ENCODE measurements around the gene KRTAP6-2. TPM values are rescaled to one million over a fixed set of nuclear protein-coding genes. Genes with fewer than 3 reads are reported as not detected.

The KRTAP6-2 gene
- total and polyA plus RNA-seq, 10 of the 15 experiments (the other 5 are each of a cell fraction or from before 2014, with no cell fraction given) = not detected

DNA sequence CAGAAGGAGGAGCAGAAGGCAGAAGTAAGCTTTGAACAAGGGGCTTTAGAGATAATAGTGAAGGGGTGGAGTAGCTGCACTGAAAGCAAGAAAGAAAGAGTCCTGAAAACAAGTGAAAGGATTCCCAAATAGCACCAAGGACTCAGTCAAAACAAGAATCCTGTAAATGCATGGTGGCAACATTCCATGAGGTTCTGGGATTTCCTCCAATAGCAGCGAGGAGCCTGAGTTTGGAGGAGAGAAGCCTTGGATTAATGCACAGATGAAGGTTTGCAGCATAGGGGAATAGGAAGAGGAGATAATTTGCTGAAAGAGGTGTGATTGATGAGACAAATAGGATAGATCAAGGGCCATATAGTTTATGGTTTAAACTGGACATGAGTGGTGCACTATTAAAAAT, 19.4 kb downstream of the KRTAP6-2 start:
- POLR2A ChIA-PET = no interaction called here
- intact Hi-C loops (cut with micrococcal nuclease; ENCODE audit: unreplicated experiment) = no loop called here
- Histone ChIP-seq H3K4me3 (no peak overlapping the region), H3K27ac (ENCODE audit: control insufficient read depth, insufficient read depth) (no peak overlapping the region), H3K9me3 (replicated peaks; ENCODE audit: control insufficient read depth, insufficient read depth, low read length) (no peaks in the 10 kb centered on the region), H2AFZ (ENCODE audit: control insufficient read depth, low read depth, low read length) (no peak overlapping the region), H3K9ac (ENCODE audit: control insufficient read depth, insufficient read depth, low read length) (no peak overlapping the region), H3K79me2 (ENCODE audit: control insufficient read depth, insufficient read depth, low read length) (no peaks in the 10 kb centered on the region), H3K4me2 (ENCODE audit: control insufficient read depth, insufficient read depth) (no peak overlapping the region), H3K27me3 (replicated peaks in 1 of 2; ENCODE audit: control insufficient read depth in 2 of 2, insufficient read depth in 2 of 2, low read length in 1 of 2) (no peaks in the 10 kb centered on the region), H3K36me3 (ENCODE audit: control insufficient read depth in 2 of 2, insufficient read depth in 2 of 2, low read length in 1 of 2) (no peaks in the 10 kb centered on the region), H4K20me1 (ENCODE audit: control insufficient read depth, insufficient read depth) (no peaks in the 10 kb centered on the region), H3K4me1 (ENCODE audit: control insufficient read depth, insufficient read depth, low read length) (no peaks in the 10 kb centered on the region)
- FAIRE-seq (no peak), ATAC-seq (no peak), DNase-seq (ENCODE audit: low read depth, low spot score) (no peak)
- no TSS peak for BruUV-seq (replicated peaks)
- in situ Hi-C loops (cut with MboI) = no loop called here
- SMC1A ChIA-PET (ENCODE audit: uncharacterized antibody, unreplicated experiment) = no interaction called here
- 0% methylated on average over 1 of the region's 1 CpG for WGBS (ENCODE audit: insufficient coverage, insufficient replicate concordance, low lambda C conversion rate, missing lambda C conversion rate)
- TF ChIP-seq SKIL (IDR thresholded peaks at IDR 0.05; ENCODE audit: low read depth, poor library complexity, severe bottlenecking) (no peak), HDGF (IDR thresholded peaks at IDR 0.05) (no peak), IRF4 (IDR thresholded peaks at IDR 0.05; ENCODE audit: low read depth, low read length) (no peak), IKZF2 (IDR thresholded peaks at IDR 0.05) (no peak), NFYB (IDR thresholded peaks at IDR 0.05; ENCODE audit: insufficient read depth, low read depth, low read length) (no peak), SMC3 (IDR thresholded peaks at IDR 0.05; ENCODE audit: borderline replicate concordance, low read length) (no peak), RELA (IDR thresholded peaks at IDR 0.05; ENCODE audit: borderline replicate concordance, partially characterized antibody) (no peak), SPI1 (IDR thresholded peaks at IDR 0.05; ENCODE audit: borderline replicate concordance, insufficient read depth, low read depth, low read length) (no peak), TARDBP (IDR thresholded peaks at IDR 0.05; ENCODE audit: borderline replicate concordance) (no peak), MAX (IDR thresholded peaks at IDR 0.05; ENCODE audit: low read depth, low read length) (no peak), NRF1 (conservative IDR thresholded peaks at IDR 0.05; ENCODE audit: low read depth, low read length) (no peak)
- TF ChIP-seq, protein P1, sequence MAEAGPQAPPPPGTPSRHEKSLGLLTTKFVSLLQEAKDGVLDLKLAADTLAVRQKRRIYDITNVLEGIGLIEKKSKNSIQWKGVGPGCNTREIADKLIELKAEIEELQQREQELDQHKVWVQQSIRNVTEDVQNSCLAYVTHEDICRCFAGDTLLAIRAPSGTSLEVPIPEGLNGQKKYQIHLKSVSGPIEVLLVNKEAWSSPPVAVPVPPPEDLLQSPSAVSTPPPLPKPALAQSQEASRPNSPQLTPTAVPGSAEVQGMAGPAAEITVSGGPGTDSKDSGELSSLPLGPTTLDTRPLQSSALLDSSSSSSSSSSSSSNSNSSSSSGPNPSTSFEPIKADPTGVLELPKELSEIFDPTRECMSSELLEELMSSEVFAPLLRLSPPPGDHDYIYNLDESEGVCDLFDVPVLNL (IDR thresholded peaks at IDR 0.05; ENCODE audit: low read depth, low read length) = no peak
- TF ChIP-seq, protein P2, sequence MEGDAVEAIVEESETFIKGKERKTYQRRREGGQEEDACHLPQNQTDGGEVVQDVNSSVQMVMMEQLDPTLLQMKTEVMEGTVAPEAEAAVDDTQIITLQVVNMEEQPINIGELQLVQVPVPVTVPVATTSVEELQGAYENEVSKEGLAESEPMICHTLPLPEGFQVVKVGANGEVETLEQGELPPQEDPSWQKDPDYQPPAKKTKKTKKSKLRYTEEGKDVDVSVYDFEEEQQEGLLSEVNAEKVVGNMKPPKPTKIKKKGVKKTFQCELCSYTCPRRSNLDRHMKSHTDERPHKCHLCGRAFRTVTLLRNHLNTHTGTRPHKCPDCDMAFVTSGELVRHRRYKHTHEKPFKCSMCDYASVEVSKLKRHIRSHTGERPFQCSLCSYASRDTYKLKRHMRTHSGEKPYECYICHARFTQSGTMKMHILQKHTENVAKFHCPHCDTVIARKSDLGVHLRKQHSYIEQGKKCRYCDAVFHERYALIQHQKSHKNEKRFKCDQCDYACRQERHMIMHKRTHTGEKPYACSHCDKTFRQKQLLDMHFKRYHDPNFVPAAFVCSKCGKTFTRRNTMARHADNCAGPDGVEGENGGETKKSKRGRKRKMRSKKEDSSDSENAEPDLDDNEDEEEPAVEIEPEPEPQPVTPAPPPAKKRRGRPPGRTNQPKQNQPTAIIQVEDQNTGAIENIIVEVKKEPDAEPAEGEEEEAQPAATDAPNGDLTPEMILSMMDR (IDR thresholded peaks at IDR 0.05 in 2 of 3, conservative IDR thresholded peaks at IDR 0.05 in 1 of 3; ENCODE audit: control insufficient read depth in 2 of 3, extremely low read depth in 1 of 3, insufficient read depth in 1 of 3, low read depth in 3 of 3, low read length in 3 of 3) = no peak
- TF ChIP-seq, protein P3, sequence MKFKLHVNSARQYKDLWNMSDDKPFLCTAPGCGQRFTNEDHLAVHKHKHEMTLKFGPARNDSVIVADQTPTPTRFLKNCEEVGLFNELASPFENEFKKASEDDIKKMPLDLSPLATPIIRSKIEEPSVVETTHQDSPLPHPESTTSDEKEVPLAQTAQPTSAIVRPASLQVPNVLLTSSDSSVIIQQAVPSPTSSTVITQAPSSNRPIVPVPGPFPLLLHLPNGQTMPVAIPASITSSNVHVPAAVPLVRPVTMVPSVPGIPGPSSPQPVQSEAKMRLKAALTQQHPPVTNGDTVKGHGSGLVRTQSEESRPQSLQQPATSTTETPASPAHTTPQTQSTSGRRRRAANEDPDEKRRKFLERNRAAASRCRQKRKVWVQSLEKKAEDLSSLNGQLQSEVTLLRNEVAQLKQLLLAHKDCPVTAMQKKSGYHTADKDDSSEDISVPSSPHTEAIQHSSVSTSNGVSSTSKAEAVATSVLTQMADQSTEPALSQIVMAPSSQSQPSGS (IDR thresholded peaks at IDR 0.05; ENCODE audit: low read length) = no peak
- TF ChIP-seq, protein P4, sequence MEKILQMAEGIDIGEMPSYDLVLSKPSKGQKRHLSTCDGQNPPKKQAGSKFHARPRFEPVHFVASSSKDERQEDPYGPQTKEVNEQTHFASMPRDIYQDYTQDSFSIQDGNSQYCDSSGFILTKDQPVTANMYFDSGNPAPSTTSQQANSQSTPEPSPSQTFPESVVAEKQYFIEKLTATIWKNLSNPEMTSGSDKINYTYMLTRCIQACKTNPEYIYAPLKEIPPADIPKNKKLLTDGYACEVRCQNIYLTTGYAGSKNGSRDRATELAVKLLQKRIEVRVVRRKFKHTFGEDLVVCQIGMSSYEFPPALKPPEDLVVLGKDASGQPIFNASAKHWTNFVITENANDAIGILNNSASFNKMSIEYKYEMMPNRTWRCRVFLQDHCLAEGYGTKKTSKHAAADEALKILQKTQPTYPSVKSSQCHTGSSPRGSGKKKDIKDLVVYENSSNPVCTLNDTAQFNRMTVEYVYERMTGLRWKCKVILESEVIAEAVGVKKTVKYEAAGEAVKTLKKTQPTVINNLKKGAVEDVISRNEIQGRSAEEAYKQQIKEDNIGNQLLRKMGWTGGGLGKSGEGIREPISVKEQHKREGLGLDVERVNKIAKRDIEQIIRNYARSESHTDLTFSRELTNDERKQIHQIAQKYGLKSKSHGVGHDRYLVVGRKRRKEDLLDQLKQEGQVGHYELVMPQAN (conservative IDR thresholded peaks at IDR 0.05) = no peak
- RAD21 ChIA-PET (ENCODE audit: unreplicated experiment) = no interaction called here
- CTCF ChIA-PET = no interaction called here

Measured in GM12878 (cell line).